ENCODE measurements around the gene FBXL16.

FBXL16 gene

GRCh38 chr16:708959-709358, 3.4 kb upstream of the FBXL16 start:
- Mint-ChIP-seq H3K4me1 (peaks cover 9% of the 10 kb centered on the region), H3K9me3 (no peaks in the 10 kb centered on the region), H3K27me3 (ENCODE audit: low read depth, poor library complexity) (peaks cover 78% of the 10 kb centered on the region), H3K27ac (no peak overlapping the region), H3K36me3 (ENCODE audit: low read depth) (no peaks in the 10 kb centered on the region), H3K4me3 (no peak overlapping the region)
- no peak for TF ChIP-seq CTCF (IDR thresholded peaks at IDR 0.05)
- no peak for DNase-seq

GRCh38 chr16:708019-708418, 2.4 kb upstream of the FBXL16 start:
- no peaks in the 10 kb centered on the region for H3K36me3 Mint-ChIP-seq (ENCODE audit: low read depth)
- H3K4me3 Mint-ChIP-seq, result no peak overlapping the region
- DNase-seq, result no peak
- peaks cover 9% of the 10 kb centered on the region for H3K4me1 Mint-ChIP-seq
- no peak for TF ChIP-seq CTCF (IDR thresholded peaks at IDR 0.05)
- H3K27ac Mint-ChIP-seq, result no peak overlapping the region
- no peaks in the 10 kb centered on the region for H3K9me3 Mint-ChIP-seq
- peaks cover 80% of the 10 kb centered on the region for H3K27me3 Mint-ChIP-seq (ENCODE audit: low read depth, poor library complexity)

- Mint-ChIP-seq H3K4me3 (no peak overlapping the region), H3K9me3 (no peaks in the 10 kb centered on the region), H3K4me1 (peaks cover 5% of the 10 kb centered on the region), H3K27me3 (ENCODE audit: low read depth, poor library complexity) (peaks cover 83% of the 10 kb centered on the region), H3K36me3 (ENCODE audit: low read depth) (no peaks in the 10 kb centered on the region), H3K27ac (no peak overlapping the region)
- no peak for DNase-seq
- no peak for TF ChIP-seq CTCF (IDR thresholded peaks at IDR 0.05)
Observed at GRCh38 chr16:707062-707538, 1.5 kb upstream of the FBXL16 start.

GRCh38 chr16:706189-707061, 824 bp upstream of the FBXL16 start:
- H3K27me3 Mint-ChIP-seq (ENCODE audit: low read depth, poor library complexity), result peaks cover 83% of the 10 kb centered on the region
- H3K36me3 Mint-ChIP-seq (ENCODE audit: low read depth), result no peaks in the 10 kb centered on the region
- H3K4me1 Mint-ChIP-seq, result peaks cover 5% of the 10 kb centered on the region
- TF ChIP-seq CTCF (IDR thresholded peaks at IDR 0.05), result no peak
- no peaks in the 10 kb centered on the region for H3K9me3 Mint-ChIP-seq
- H3K27ac Mint-ChIP-seq, result no peak overlapping the region
- H3K4me3 Mint-ChIP-seq, result no peak overlapping the region
- DNase-seq, result no peak

- H3K27me3 Mint-ChIP-seq (ENCODE audit: low read depth, poor library complexity), result peaks cover 90% of the 10 kb centered on the region
- no peaks in the 10 kb centered on the region for H3K4me1 Mint-ChIP-seq
- no peak for DNase-seq
- no peak overlapping the region for H3K27ac Mint-ChIP-seq
- no peaks in the 10 kb centered on the region for H3K36me3 Mint-ChIP-seq (ENCODE audit: low read depth)
- no peak for TF ChIP-seq CTCF (IDR thresholded peaks at IDR 0.05)
- H3K9me3 Mint-ChIP-seq, result no peaks in the 10 kb centered on the region
- H3K4me3 Mint-ChIP-seq, result no peak overlapping the region
Observed at GRCh38 chr16:704552-705380, 835 bp downstream of the FBXL16 start.

Data from nephron progenitor cell (in vitro differentiated cells).